Ureter (tissue), 1 donor: ENCODE measurements around the gene PTPN1. TPM values are rescaled to one million over a fixed set of nuclear protein-coding genes. Genes with fewer than 3 reads are reported as not detected.
"Not testable (repeated sequence)": the region's sequence is repeated elsewhere in the genome, so short reads cannot be mapped to it uniquely, and the experiment has no call there.

Source experiments
- DNase-seq: peaks from one replicate; pipeline ENCODE4 v3.0.0-alpha.2; 2020; ENCODE audit warnings: low spot score
- total RNA-seq: library from RNA; stranded (reverse); gene quantifications from one replicate; pipeline ENCODE4 v1.2.4, GENCODE V29; 2023
- donor health status: DM: yes; HTN: yes; CAD: no.

PTPN1 gene
- total RNA-seq, 1 donor from 2014 or later, result 33.6 TPM

DNA sequence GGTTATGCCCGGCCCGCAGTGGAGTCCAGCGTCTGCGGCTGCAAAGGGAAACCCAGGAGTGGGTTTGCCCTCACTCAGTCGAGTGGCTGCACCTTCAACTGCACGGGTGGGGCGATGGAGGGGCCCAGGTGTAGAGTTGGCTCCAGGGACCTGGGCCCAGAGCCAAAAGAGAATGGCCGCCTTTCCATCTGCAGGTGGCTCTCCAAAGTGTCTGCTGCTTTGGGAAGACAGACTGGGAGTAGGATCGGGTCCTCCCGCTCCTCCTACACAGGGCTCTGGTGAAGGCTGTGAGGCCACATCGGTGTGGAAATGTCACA is 80.1 kb downstream of the PTPN1 start:
- no peak for DNase-seq

DNA sequence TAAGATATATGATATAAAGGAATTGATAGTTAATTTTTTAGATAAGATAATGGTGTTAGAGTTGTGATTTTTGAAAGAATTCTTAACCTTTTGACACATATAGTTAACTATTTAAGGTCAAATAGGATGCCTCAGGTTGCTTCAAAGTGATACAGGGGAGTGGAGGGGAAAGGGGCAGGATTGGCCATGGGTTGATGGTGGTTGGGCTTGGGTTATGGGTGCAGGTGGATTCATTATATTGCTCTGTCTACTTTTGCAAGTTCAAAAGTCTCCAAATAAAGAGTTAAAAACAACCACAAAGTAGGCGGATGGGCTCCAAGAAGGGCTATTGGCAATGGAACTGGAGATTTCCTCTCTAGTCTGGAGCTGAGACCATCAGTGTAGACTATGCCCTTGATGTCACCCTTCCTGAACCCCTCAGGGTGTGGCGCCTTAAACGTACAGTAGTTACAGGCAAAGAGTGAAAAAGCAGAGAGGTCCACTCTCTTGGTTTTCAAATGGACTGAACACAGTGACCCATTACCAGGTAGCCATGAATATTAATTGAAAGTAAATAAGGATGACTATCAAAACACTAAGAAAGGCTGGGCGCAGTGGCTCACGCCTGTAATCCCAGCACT is 81.2 kb downstream of the PTPN1 start:
- no peak for DNase-seq

DNA sequence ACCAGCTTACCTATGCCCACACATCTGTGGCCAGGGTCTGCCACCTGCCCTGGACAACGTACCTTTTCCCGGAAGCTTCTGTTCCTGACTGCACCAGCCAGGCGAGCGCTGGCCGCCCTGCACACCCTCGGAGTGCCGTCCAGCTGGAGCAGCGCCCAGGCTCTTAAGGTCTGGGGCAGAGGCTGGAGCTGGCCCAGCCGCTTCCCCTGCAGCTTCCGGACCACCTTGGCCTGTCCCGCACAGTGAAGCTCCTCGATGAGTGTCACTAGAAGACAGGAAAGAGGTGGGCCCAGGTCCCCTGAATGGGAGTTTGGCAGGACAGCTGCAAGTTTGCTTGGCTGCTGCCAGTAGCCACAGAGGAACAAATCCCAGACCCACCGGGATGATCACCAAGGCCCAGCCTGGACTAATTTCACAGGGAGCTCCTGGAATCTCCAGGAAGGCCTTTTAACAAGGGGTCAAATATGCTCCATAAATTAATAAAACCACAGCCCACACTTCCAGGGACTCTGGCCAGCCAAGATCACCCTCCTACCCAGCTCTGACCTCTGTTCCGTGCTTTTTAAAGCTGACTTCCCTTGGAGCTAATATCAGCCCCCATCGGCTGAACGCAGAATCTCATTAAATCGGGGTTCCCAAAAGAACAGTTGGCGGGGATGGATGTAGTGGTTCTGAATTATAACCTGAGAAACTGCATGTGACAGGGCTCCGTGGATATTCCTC is 82.3 kb downstream of the PTPN1 start:
- no peak for DNase-seq

DNA sequence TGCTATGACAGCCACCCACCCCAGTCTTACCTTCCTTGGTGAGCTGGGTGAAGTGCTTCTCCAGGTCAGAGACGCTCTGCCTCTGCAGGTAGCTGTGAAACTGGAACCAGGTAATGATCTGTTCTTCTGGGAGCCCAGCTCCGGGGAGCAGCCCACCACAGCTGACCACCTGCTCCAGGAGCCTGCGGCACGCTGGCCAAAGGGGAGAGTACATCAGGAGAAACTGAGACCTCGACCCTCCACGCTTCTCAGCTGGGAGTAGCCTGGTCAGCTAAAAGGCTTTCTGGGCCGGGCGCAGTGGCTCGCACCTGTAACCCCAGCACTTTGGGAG is 82.8 kb downstream of the PTPN1 start:
- no peak for DNase-seq

DNA sequence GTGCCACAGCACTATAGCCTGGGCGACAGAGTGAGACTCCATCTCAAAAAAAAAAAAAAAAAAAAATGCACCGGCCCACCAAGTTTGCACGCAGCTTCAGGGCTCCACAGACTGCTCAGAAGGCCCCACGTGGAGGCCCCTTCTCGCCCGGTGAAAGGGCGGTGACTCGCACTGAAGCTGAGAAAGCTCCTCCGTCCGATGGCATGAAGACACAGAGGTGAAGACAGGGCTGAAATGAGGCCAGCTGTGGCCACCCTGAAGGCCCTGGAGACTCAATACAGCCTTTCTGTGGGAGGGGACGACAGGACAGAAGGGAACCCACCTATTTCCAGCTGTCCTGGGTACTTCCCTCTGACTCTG is 84.0 kb downstream of the PTPN1 start:
- no peak for DNase-seq

DNA sequence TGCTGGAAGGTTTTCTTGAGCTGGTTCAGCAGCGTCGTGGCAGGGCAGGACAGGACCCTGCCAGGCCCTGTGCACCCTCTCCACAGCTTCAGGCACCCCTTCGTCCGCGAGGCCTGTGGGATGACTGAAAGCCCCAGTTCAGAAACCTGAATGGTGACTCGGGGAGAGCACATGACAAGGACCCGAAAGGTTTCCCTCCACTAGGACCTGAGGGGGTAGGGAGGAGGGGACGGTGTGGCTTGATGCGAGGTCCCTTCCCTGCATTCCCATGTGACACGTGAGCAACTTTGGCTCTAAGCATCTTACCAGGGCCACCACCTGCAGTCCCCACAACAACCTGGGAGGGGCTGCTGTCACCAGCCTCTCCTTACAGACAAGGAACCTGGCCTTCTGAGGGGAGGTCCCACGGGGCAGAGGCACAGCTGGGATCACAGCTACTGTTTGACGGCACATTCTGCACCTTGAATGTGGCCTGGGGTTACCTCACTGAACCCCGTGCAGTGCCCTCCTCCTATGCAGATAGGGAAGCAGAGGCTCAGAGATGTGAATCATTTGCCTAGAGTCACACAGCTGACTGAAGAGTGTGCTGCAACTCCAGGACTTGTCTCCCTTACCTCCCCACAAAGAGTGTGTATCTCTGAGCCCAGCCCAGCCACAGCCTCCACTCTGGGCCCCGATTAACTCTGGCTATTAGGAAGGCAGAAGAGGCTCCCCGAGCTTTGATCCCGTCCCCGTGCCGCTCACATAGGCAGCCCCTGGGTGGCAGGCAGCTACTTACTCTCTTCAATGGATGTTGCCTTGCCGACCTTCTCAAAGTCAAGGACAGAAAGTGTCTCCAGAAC is 84.6 kb downstream of the PTPN1 start:
- no peak for DNase-seq

DNA sequence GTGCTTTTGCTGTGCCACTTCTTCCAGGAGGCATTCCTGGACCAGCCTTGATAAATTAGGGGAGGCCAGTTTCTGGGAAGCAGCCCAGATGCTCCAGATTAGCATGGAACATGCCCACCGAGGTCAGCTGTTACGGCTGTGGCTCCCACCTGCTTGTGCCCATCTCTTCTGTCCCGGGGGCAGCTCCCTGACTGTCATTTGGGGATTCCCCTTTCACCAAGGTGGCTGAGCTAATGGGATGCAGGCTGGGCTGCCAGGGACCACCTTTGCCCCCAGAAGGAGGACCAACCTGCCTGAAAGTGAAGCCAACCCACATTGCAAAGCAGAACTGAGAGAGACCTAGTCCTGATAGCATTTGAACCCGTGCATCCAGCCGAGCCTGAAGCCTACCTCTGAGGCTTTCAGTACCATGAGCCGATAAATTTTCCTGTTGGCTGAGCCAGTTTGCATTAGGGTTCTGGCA is 85.3 kb downstream of the PTPN1 start:
- no peak for DNase-seq

DNA sequence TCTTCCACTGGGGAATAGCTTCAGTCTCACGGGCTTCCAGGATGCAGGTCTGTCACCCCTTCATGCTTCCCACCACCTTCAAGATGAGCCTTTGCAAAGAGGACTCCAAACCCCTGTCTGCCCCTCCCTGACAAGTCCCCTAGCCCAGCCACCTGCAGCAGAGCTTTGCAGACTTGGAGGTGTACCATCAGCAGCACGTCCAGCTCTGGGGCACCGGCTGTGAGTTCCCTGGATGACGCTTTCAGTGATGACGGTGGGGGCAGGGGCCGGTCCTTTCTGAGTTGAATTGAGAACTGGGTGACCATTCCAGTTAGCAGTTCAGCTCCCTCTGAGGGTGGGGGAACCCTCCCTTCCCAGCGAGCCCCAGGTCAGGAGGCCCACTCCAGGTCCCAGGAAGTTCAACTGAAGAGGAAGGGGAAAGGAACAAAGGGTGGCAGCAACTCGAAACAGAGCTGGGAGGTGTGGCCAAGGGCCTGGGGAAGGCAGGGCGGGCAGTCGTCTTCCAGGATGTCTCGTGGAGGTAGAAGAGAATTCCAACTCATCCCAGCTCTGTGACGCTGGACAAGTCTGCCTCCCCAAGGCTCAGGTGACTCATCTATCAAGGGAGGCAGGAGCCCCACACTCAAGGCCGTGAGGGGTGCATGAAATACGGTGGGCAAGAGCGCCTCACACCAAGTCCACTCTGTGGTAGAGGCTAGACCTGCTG is 86.0 kb downstream of the PTPN1 start:
- no peak for DNase-seq

DNA sequence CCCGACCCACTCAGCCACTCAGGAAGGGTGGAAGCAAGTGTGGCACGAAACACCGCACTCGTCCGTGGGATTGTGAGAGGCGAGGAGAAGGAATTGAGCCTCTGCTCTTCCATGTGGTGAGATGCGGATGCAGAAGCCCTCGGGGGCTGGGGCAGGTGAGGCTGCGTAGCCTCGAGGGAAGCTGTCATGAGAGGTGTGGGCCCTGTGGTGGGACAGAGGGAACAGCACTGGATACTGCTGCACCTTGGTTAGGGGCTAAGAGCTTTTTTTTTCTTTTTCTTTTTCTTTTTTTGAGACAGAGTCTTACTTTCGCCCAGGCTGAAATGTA is 86.5 kb downstream of the PTPN1 start:
- DNase-seq, result no peak

DNA sequence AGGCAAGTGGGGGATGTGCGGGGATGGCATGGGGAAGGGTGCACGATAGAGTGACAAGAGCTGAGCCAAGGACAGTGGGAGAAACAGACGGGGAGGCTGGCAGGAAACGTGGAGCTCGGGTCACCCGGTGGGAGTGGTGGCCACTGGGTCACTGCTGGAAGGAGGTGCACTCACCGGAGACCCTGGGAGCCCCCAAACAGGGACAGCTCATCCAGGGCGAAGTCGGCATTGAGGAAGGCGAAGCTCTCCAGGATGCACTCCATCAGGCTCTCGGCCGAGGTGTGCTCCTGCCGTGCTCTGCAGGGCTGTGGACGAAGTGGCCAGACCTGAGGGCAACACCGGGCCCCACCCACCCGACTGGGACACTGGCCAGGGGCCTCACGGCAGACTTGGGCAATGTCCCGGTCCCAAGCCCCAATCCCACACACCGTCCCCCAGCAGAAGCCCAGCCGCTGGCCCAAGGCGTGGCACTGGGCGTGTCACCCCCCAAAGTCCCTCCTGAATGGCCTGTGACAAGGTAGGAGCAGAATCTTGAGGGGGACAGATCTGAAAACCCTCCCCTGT is 87.3 kb downstream of the PTPN1 start:
- DNase-seq, result no peak

DNA sequence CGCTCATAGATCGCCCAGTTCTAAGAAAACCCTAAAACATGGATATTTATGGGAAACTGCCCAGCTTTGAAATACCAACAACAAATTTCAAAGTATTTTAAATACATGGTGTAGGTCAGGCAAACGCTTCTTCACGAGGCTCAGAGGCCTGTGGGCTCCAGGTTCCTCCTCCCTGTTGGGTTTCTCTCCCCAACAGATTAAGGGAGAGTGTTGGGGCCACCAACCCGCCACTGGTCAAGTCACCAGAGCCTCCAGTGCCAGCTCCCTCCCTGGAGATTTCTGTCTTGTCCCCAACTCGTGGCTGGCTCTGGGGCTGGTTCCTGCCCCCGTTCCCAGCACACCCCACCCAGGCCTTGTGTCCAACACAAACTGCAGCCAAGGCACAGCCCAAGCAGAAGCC is 87.9 kb downstream of the PTPN1 start:
- no peak for DNase-seq

DNA sequence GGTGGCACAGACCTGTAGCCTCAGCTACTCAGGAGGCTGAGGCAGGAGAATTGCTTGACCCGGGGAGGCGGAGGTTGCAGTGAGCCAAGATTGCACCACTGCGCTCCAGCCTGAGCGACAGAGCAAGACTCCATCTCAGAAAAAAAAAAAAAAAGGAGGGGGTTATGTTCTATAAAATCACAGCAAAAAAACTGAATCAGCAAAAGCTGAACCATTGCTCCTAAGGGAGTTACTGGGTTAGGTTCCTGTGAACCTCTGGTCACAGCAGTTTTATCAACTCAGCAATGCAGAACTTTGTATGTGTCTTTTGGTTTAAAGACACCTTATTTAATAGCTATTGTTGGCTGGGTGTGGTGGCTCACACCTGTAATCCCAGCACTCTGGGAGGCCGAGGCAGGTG is 88.6 kb downstream of the PTPN1 start:
- DNase-seq, result not testable (repeated sequence)

DNA sequence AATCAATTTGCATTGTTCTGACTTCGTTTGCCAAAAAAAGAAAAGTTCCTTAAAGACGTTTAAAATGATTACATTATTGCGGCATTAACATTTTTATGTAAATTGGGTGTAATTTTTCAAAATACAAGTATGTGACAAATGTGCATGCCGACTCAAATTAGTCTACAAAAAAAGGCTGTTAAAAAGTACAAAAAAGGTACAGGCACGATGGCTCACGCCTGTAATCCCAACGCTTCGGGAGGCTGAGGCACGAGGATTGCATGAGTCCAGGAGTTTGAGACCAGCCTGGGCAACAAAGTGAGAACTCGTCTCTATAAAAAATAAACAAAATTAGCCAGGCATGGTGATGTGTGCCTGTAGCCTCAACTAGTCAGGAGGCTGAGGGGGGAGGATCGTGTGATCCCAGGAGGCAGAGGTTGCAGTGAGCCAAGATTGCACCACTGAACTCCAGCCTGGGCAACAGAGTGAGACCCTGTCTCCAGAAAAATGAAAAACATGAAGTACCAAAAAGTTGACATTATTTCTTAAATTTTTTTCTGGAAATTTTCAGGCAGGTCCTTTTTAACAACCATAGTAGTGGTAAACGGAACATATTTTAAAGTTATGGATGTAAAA is 90.2 kb downstream of the PTPN1 start:
- no peak for DNase-seq

DNA sequence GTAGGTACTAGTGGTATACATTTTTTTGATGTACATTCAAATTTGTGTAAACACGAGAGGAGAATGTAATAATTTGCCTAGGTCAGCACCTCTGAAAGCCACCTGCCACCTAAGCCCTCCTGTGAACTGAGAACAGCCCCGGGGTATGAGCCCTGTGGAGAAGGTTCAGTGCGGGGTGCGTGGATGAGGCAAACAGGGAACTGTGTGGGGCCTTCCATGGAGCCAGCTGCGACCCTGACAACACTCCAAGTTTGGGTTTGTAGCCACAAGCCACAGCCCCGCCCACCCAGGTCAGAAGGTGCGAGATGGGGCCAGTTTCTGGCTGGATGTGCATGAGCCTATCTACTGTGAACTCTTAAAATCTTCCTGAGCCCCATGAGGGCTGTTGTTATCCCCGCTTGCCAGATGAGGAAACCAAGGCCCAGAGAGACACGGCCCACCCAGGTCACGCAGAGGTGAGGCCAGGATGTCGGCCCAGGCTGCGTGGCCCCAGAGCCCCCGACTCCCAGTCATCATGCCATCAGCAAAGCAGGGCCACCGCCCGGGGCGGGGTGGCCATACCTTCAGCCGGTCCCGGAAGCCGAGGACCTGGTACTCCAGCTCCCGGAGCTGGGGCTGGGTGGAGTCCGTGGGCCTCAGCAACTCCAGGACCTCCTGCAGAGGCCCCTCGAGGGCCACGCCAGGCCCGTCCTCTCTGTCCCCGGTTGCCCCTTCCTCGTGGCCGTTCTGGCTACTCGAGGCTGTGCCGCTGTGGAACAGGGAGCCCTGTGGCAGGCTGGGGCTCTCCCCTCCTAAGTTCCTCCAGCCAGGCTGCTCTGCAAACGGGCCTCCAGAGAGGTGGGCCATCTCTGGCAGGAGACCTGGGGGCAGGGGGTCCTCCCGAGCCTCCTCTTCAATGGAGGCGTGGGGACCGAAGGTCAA is 91.6 kb downstream of the PTPN1 start:
- no peak for DNase-seq

DNA sequence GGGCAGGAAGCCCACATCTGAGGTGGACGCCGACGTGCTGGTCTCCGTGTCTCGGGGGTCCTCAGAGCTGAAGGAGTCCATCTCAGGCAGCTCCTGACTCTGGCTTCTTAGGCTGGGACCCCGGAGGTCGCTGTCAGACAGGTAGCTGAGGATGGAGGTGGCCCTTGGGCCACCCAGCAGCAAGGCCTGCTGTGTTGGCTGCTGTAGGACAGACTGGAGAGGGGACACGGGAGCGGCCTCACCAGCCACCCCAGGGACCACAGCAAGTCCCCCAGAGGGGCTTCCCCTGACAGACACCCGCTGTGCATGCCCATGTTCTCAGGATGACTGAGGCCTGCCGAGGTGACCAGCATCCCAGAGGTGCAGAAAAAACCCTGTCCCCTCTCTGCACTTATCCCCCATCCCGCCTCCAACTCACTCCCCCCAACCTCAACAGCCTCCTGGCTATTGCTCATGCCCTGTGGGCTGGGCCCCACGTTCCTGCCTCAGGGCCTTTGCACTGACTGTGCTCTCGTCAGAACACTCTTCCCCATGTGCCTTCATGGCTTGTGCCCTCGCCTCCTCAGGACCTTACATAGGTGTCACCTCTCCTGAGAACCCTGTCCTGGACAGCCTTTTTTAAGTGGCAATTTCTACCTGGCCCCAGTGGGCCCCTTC is 92.4 kb downstream of the PTPN1 start:
- DNase-seq, result no peak

DNA sequence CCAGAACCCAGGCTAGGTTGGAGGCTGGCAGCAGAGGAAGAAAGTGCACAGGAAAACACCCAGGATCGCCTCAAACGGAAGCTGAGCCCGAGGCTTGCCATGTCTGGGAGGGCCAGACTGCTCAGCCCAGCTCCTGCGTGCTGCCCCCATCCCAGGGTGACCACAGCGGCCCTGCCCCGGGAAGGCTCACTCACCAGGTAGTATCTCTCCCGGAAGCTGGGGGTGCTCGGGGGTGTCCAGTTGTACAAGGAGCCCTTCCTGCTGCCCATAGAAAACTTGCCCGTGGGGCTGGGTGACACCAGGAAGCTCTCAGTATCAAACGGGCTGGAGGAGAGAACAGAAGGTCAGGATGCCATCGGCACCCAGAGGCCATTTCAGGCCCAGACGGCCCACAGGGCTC is 94.3 kb downstream of the PTPN1 start:
- no peak for DNase-seq

DNA sequence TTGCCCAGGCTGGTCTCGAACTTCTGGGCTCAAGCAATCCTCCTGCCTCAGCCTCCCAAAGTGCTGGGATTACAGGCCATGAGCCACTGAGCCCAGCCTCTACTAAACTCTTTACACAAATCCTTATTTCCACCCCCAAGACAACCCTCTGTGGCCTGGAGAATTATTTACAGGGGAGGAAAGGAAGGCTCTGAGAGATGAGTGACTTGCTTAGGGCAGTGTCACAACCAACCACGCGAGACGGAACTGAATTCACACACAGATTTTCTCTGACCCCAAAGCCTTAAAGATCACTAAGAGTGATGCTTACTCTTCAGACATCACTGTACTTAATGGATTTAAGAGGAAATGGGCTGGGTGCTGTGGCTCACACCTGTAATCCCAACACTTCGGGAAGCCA is 95.0 kb downstream of the PTPN1 start:
- DNase-seq, result no peak

DNA sequence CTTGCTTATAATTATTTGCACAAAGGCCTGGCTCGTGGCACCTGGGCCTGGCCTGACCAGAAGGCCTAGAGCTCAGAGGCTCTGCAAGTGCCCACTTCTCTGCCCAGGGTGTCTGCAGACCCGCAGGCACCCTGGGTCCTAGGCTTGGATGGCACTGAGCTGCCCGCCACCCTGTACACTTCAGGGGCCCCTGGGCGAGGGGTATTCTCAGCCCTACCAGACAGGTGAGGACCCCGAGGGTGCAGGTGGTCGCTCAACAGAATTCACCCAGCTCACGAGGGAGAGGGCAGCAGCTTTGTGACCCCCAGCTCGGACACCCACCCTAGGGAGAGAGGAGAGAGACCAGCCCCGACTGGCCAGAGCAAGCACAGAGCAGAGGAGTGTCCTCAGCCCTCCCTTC is 97.3 kb downstream of the PTPN1 start:
- no peak for DNase-seq

DNA sequence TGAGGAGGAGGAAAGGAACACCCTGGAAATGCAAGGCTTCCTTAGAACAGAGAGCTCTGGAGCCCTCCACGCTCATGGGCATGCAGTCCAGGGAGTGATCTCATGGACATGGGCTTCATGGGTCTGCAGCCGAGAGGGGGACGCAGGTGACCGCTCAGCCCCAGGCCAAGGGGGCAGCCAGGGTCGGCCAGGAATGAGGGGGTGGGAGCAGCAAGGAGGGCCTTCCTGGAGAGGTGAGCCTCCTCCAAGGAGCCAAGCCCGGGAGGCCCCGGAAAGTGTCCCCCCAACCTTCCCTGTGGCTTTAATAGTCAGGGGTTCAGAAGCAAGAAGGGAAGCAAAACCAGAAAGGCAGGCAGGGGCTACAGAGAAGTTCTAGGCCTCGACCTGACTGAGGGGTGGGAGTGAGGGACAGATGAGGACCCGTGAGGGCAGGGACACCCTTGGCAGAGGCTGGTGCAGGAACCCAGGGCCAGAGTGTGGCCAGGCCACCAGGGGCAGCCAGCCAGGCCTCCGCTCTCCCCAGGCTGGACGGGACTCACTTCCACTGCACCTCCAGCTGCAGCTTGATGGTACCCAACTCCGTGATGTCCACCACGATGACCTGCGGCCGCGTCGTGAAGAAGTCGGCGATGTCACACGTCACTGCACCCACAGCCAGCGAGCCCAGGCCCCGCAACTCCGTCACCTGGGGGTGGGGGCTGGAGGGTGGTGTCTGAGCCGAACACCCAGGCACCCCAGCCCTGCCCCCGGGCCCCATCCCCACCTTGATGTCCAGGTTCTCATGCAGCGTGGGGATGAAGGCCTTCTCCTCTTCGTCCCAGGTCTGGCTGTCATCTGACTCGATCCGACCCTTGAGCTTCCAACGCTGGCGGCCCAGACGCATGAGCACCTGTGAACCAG is 97.9 kb downstream of the PTPN1 start:
- DNase-seq, result no peak
